ENCODE results near the gene PCNX2.

DNA sequence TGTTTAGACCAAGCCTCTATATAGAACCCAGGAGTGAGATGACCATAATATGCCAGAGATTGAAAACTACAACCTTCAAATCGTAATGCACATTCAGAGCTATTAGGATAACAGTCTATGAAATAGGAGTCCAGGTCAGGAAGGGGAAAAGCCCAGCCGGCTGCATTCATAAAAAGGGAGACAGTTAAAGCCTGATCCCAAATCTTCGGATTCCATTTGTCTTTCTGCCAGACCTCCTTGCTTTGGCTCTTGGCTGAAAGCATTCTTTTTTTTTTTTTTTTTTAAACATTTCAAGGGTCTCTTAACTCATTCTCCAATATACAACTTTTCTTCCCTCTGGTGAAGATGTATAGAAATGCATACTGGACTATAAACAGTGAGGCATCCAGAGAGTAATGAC, 264.0 kb downstream of the PCNX2 start:
- TF ChIP-seq, protein P1, sequence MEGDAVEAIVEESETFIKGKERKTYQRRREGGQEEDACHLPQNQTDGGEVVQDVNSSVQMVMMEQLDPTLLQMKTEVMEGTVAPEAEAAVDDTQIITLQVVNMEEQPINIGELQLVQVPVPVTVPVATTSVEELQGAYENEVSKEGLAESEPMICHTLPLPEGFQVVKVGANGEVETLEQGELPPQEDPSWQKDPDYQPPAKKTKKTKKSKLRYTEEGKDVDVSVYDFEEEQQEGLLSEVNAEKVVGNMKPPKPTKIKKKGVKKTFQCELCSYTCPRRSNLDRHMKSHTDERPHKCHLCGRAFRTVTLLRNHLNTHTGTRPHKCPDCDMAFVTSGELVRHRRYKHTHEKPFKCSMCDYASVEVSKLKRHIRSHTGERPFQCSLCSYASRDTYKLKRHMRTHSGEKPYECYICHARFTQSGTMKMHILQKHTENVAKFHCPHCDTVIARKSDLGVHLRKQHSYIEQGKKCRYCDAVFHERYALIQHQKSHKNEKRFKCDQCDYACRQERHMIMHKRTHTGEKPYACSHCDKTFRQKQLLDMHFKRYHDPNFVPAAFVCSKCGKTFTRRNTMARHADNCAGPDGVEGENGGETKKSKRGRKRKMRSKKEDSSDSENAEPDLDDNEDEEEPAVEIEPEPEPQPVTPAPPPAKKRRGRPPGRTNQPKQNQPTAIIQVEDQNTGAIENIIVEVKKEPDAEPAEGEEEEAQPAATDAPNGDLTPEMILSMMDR (IDR thresholded peaks at IDR 0.05): no peak
- TF ChIP-seq POLR2A (IDR thresholded peaks at IDR 0.05): no peak
